D721Med (cell line): Measurements from ENCODE around the gene IFT27.

Source experiments
- DNase-seq: peaks from one replicate; pipeline ENCODE4 v3.0.0; 2011; ENCODE audit warnings: low spot score; ENCODE audit not compliant: insufficient read length
- FAIRE-seq: peaks from 2 replicates; lab custom pipeline; 2011; peaks lifted over from hg19 to GRCh38; lab: Jason Lieb, UNC
- CTCF ChIP-seq: IDR thresholded peaks from 2 replicates; pipeline ENCODE4 v1.5.1; 2012; ENCODE audit warnings: mild to moderate bottlenecking, control low read depth; ENCODE audit not compliant: insufficient read depth; ENCODE audit errors: missing control alignments

IFT27 gene

DNA sequence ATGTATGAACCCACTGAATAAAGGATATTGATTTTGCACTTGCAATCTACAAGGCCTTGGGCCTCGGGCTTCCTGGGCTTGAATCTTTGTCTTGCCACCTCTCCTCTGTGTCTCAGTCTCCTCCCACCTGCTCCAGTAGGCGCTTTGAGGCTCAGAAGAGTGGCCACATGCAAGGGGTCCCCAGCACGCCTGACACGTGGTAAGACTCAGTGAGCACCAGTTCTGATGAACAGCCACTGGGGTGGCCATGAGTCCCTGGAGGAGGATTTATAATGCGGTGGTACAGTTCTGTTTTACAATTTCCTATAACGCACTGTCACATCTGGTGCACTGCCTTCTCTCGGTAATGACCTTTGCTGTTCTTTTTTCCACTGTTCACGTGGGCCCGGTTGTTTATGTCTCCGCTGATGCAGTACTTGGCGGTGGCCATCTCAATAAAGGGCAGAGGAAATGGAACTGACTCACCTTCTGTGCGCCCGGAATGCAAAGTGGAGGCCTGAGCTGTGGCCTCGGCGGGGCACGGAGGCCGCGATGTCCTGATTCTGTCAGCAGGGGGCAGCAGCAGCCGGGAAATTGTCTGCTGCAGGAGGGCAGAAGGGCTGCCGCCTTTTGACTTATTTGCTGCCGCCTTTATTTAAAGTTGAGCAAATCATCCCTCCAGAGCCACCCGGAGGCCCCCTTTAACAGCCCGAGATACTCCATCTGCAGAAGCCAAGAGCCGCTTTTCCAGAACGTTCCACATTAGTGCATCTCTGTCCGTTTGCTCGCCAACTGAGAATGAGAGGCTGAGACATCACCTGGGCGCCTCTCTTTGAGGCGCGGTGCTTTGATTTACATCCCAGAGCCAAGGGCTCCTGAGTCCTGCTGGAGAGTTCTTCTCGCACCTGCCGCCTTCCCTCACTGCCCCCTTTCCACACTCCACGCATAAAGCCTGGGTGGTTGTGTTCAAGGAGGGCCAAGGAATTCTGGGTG is 6.0 kb upstream of the IFT27 start:
- TF ChIP-seq CTCF, result peak; percentile 84
- FAIRE-seq (no peak), DNase-seq (peak; percentile 46)

- FAIRE-seq, result no peak
Observed at GRCh38 chr22:36778020-36778419, 2.1 kb upstream of the IFT27 start.

GRCh38 chr22:36776722-36777121 is 803 bp upstream of the IFT27 start:
- no peak for TF ChIP-seq CTCF
- no peak for DNase-seq
- FAIRE-seq, result no peak

More at GRCh38 chr22:36778020-36778419, 2.1 kb upstream of the IFT27 start:
- DNase-seq, result no peak
- no peak for TF ChIP-seq CTCF

GRCh38 chr22:36775586-36775963 is 344 bp downstream of the IFT27 start:
- FAIRE-seq (no peak), DNase-seq (no peak)
- TF ChIP-seq CTCF, result no peak

DNA sequence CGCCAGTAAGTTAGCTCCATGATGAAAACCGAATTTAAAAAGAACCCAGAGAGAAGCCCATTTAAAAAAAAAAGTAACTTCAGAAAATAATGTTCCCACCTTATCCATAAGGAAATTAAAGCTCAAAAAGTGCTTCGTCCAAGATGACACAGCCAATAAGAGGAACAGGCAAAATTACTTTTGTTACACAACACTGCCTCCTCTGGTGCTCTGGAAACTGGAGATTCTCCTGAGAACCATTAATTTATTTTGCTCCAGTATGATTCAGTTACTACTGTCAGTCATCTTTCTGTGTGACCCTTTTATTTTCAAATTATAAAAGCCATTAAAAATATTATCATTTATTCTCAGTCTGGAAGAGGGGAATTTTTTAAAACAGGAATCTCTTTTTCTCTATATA is 2.0 kb downstream of the IFT27 start:
- FAIRE-seq (no peak), DNase-seq (no peak)
- TF ChIP-seq CTCF, result peak; percentile 69

GRCh38 chr22:36772451-36772850 is 3.5 kb downstream of the IFT27 start:
- DNase-seq (no peak), FAIRE-seq (no peak)
- TF ChIP-seq CTCF, result no peak

DNA sequence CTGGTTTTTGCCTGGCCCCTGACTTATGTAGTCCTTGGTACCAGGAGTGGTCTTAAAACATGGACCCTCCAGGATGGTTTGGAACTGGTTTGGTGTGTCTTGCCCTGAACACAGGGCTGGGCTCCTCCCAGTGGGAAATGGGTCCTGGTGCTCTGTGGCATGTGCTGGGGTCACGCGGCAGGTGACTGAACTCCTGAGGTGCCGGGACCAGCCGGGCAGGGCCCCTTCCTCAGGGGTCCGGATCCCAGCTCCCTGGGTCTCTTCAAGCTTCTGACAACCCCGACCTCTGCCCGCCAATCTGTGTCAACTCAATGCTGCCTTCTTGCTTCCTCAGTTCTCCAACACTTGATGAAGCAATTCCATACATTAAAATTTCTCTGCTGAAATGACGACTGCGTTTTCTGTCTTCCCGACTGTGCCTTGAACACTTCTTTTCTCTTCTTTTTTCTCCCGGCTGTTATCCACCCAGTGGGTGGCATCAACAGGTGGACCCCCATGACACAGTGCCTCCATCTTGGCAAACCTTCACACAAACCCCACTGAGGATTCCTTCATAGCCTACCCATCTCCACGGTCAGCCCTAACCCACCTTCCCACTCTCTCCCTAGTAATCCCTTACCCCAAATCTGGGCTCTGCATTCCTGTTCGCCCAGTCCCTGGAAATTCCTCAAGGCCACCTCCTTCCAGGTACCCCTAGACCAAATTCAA is 4.4 kb downstream of the IFT27 start:
- DNase-seq, result no peak
- no peak for TF ChIP-seq CTCF
- FAIRE-seq, result no peak
